DOHH2 (cell line): ENCODE data around the gene PPFIBP2.

ENCODE experiments used
- H3F3A ChIP-seq: fragments of 200-600 bp; sonication (generic), shearing (Covaris generic); 2 replicates; pipeline ENCODE4 v1.6.0; 2016; ENCODE audit warnings: antibody characterized with exemption, mild to moderate bottlenecking; ENCODE audit not compliant: control insufficient read depth, insufficient read depth
- H3K27ac ChIP-seq: fragments of 200-600 bp; sonication (generic); 2 replicates; pipeline ENCODE4 v1.5.1; 2014; ENCODE audit warnings: low read depth, mild to moderate bottlenecking, low read length, moderate library complexity
- H3K27me3 ChIP-seq: fragments of 200-600 bp; sonication (generic); 2 replicates; pipeline ENCODE4 v1.6.1; 2014; ENCODE audit warnings: mild to moderate bottlenecking, low read length, mixed read lengths; ENCODE audit not compliant: control insufficient read depth
- H3K36me3 ChIP-seq: fragments of 200-600 bp; sonication (generic); 2 replicates; pipeline ENCODE4 v1.6.1; 2014; ENCODE audit warnings: mild to moderate bottlenecking, low read length, moderate library complexity, mixed read lengths; ENCODE audit not compliant: control insufficient read depth
- H3K4me1 ChIP-seq: fragments of 200-600 bp; sonication (generic); 2 replicates; pipeline ENCODE4 v1.6.1; 2014; ENCODE audit warnings: mild to moderate bottlenecking, low read length, mixed read lengths; ENCODE audit not compliant: control insufficient read depth
- H3K4me2 ChIP-seq: fragments of 200-600 bp; sonication (generic); 2 replicates; pipeline ENCODE4 v1.6.0; 2014; ENCODE audit warnings: mild to moderate bottlenecking, low read length, moderate library complexity
- H3K4me3 ChIP-seq: fragments of 200-600 bp; sonication (generic); 2 replicates; pipeline ENCODE4 v1.5.1; 2014; ENCODE audit warnings: mild to moderate bottlenecking, low read length, mixed read lengths
- H3K79me2 ChIP-seq: fragments of 200-600 bp; sonication (generic); 2 replicates; pipeline ENCODE4 v1.6.1; 2014; ENCODE audit warnings: mild to moderate bottlenecking, low read length, mixed read lengths; ENCODE audit not compliant: control insufficient read depth
- H3K9me2 ChIP-seq: fragments of 200-600 bp; sonication (generic); replicated peaks from 2 replicates; pipeline ENCODE4 v1.6.1; 2014; ENCODE audit warnings: mild to moderate bottlenecking, low read length, mixed read lengths; ENCODE audit not compliant: control insufficient read depth
- H3K9me3 ChIP-seq: fragments of 200-600 bp; sonication (generic); 2 replicates; pipeline ENCODE4 v1.6.1; 2014; ENCODE audit warnings: antibody characterized with exemption, low read length, mixed read lengths; ENCODE audit not compliant: control insufficient read depth, insufficient read depth
- H4K20me1 ChIP-seq: fragments of 200-600 bp; sonication (generic); 2 replicates; pipeline ENCODE4 v1.6.0; 2014; ENCODE audit warnings: low read depth, mild to moderate bottlenecking, antibody characterized with exemption, low read length, moderate library complexity; ENCODE audit not compliant: control insufficient read depth, insufficient read depth
- CTCF ChIP-seq: fragments of 200-600 bp; sonication (generic); IDR thresholded peaks from one replicate; pipeline ENCODE4 v1.5.1; 2014; ENCODE audit warnings: antibody characterized with exemption, mild to moderate bottlenecking, low read depth, low read length; ENCODE audit not compliant: poor library complexity, severe bottlenecking
- EZH2phosphoT487 ChIP-seq: fragments of 200-600 bp; sonication (generic); IDR thresholded peaks from 2 replicates; pipeline ENCODE4 v1.6.1; 2017; ENCODE audit warnings: borderline replicate concordance, mild to moderate bottlenecking, antibody characterized with exemption, low read length, moderate library complexity, mixed read lengths

Gene PPFIBP2

DNA sequence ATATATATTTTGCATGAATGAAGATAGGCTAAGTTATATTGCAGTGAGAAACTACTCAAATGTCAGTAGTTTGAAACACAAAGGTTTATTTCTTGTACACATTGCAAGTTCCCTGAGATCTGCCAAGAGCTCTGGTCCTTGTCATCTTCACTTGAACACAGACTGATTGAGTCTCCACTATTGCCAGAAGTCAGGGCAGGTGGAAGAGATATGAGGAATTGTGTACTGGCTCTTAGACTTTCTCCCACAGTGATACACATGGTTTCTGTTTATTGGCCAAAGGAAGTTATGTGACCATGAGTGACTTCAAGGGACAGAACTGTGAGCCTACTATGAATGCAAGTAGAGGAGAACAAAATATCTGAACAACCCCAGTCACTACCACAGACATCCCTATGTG is 44.2 kb downstream of the PPFIBP2 start:
- TF ChIP-seq CTCF (no peak), EZH2phosphoT487 (no peak)
- Histone ChIP-seq H3K36me3 (no peaks in the 10 kb centered on the region), H4K20me1 (no peaks in the 10 kb centered on the region), H3K9me2 (no peaks in the 10 kb centered on the region), H3K79me2 (no peaks in the 10 kb centered on the region), H3K27me3 (no peaks in the 10 kb centered on the region), H3K4me1 (no peaks in the 10 kb centered on the region), H3F3A (no peaks in the 10 kb centered on the region), H3K27ac (no peak overlapping the region), H3K4me2 (no peak overlapping the region), H3K9me3 (no peaks in the 10 kb centered on the region), H3K4me3 (no peak overlapping the region)

GRCh38 chr11:7559398-7560283 is 45.8 kb downstream of the PPFIBP2 start:
- Histone ChIP-seq H3K4me1 (no peaks in the 10 kb centered on the region), H3K9me3 (no peaks in the 10 kb centered on the region), H3F3A (no peaks in the 10 kb centered on the region), H3K27me3 (no peaks in the 10 kb centered on the region), H4K20me1 (no peaks in the 10 kb centered on the region), H3K4me3 (no peak overlapping the region), H3K36me3 (no peaks in the 10 kb centered on the region), H3K79me2 (no peaks in the 10 kb centered on the region), H3K27ac (no peak overlapping the region), H3K9me2 (no peaks in the 10 kb centered on the region), H3K4me2 (no peak overlapping the region)
- TF ChIP-seq EZH2phosphoT487, result no peak
- no peak for TF ChIP-seq CTCF

- Histone ChIP-seq H3K4me1 (no peaks in the 10 kb centered on the region), H4K20me1 (no peaks in the 10 kb centered on the region), H3K36me3 (no peaks in the 10 kb centered on the region; the same call in 1 of the 2 replicates), H3K79me2 (no peaks in the 10 kb centered on the region), H3K4me3 (no peak overlapping the region), H3K27me3 (no peaks in the 10 kb centered on the region), H3F3A (no peaks in the 10 kb centered on the region), H3K27ac (no peak overlapping the region), H3K9me3 (no peaks in the 10 kb centered on the region), H3K9me2 (no peaks in the 10 kb centered on the region), H3K4me2 (no peak overlapping the region)
- TF ChIP-seq CTCF, result no peak
- TF ChIP-seq EZH2phosphoT487, result no peak
Measured at GRCh38 chr11:7561562-7561961, 47.8 kb downstream of the PPFIBP2 start.
